ENCODE data around the gene CROCC.

DNA sequence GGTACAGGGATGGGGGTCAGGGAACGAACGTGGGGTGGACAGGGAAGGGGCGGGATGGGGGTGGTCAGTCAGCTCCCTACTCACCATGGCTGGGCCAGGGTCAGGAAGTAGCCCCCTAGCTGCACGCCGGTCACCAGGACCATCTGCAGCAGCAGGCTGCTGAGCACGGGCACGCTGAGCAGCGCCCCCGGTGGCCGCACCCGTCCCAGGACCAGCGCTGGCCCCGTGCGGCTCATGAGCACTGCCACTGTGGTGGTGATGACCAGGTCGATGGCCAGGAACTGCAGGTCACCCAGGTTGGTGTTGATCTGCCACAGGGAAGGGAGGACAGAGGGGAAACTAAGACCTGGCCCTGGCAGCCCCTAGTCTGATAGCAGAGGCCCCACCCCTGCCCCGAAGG is 65.2 kb downstream of the CROCC start:
- TF ChIP-seq, protein P1, sequence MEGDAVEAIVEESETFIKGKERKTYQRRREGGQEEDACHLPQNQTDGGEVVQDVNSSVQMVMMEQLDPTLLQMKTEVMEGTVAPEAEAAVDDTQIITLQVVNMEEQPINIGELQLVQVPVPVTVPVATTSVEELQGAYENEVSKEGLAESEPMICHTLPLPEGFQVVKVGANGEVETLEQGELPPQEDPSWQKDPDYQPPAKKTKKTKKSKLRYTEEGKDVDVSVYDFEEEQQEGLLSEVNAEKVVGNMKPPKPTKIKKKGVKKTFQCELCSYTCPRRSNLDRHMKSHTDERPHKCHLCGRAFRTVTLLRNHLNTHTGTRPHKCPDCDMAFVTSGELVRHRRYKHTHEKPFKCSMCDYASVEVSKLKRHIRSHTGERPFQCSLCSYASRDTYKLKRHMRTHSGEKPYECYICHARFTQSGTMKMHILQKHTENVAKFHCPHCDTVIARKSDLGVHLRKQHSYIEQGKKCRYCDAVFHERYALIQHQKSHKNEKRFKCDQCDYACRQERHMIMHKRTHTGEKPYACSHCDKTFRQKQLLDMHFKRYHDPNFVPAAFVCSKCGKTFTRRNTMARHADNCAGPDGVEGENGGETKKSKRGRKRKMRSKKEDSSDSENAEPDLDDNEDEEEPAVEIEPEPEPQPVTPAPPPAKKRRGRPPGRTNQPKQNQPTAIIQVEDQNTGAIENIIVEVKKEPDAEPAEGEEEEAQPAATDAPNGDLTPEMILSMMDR (IDR thresholded peaks at IDR 0.05), result no peak
- TF ChIP-seq POLR2A (IDR thresholded peaks at IDR 0.05), result no peak

All from lower leg skin (tissue), 3 donors.